ENCODE measurements around the gene SMYD3.
"Not testable (repeated sequence)": the region's sequence is repeated elsewhere in the genome, so short reads cannot be mapped to it uniquely, and the experiment has no call there.

Gene SMYD3

DNA sequence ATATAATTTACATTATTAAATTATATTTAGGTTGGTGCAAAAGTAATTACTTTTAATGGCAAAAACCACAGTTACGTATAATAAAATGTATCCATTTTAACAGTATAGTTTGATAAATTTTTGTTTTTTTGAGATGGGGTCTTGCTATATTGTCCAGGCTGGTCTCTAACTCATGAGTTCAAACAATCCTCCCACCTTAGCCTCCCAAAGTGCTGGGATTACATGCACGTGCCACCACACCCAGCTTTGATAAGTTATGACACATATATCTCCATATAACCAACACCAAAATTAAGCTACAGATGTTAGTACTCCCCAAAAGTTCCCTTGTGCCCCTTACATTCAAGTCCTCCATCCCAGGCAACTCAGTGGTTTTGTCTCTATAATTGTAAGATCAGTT lies 163.1 kb downstream of the SMYD3 start:
- no peak for DNase-seq

DNA sequence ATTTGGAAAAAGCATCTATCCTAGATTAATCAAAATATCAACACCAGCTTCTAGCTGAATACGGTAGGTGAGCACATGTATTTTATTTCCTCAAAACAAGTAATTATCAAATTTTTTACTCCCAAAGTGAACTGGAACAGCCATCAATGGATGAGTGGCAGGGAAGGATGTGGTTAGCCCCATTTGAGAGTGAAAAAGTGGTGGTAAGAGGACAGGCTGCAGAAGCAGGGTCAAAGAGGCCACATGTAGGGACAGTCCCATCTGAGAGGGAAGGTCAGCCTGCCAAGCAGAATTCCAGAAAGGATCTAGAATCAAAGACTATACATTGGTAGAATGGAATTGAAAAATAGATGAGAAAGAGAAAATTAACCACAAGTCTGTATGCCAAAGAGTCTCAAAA lies 163.8 kb downstream of the SMYD3 start:
- DNase-seq: no peak

GRCh38 chr1:246338546-246338945 lies 168.5 kb downstream of the SMYD3 start:
- DNase-seq: no peak

GRCh38 chr1:246338098-246338497 lies 169.0 kb downstream of the SMYD3 start:
- no peak for DNase-seq

DNA sequence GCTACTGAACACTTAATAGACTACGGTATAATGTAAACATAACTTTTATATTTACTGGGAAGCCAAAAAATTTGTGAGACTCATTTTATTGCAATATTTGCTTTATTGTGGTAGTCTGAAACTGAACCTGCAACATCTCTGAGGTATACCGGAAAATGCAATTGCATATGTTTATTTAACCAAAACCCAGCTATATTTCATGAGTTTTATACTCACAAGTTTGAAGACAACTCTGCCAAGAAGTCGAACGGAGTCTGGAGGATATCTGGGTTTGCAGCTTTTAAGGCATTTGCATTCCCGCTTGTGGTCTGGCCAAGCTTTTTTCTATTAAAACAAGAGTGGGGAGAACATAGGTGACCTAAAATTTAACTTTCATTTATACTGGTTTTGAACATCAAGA lies 171.9 kb downstream of the SMYD3 start:
- DNase-seq: no peak

- DNase-seq: no peak
These were observed 173.2 kb downstream of the SMYD3 start for GRCh38 chr1:246333855-246334254.

- DNase-seq: no peak
These were observed 175.0 kb downstream of the SMYD3 start for GRCh38 chr1:246332078-246332477.

- DNase-seq: no peak
These were observed 177.2 kb downstream of the SMYD3 start for GRCh38 chr1:246329900-246330299.

DNA sequence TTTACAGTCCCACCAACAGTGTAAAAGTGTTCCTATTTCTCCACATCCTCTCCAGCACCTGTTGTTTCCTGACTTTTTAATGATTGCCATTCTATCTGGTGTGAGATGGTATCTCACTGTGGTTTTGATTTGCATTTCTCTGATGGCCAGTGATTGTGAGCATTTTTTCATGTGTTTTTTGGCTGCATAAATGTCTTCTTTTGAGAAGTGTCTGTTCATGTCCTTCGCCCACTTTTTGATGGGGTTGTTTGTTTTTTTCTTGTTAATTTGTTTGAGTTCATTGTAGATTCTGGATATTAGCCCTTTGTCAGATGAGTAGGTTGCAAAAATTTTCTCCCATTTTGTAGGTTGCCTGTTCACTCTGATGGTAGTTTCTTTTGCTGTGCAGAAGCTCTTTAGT lies 177.8 kb downstream of the SMYD3 start:
- DNase-seq: not testable (repeated sequence)

GRCh38 chr1:246324711-246325110 lies 182.4 kb downstream of the SMYD3 start:
- no peak for DNase-seq

DNA sequence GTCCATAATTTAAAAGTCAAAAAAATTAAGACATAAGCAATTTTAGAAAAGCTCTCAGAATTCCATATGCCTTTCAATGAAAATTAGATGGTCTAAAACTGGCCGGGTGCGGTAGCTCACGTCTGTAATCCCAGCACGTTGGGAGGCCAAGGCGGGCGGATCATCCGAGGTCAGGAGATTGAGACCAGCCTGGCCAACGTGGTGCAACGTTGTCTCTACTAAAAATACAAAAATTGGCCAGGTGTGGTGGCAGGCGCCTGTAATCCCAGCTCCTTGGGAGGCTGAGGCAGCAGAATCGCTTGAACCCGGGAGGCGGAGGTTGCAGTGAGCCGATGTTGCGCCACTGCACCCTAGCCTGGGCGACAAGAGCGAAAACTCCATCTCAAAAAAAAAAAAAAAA lies 183.0 kb downstream of the SMYD3 start:
- not testable (repeated sequence) for DNase-seq

GRCh38 chr1:246320286-246320685 lies 186.8 kb downstream of the SMYD3 start:
- no peak for DNase-seq

DNA sequence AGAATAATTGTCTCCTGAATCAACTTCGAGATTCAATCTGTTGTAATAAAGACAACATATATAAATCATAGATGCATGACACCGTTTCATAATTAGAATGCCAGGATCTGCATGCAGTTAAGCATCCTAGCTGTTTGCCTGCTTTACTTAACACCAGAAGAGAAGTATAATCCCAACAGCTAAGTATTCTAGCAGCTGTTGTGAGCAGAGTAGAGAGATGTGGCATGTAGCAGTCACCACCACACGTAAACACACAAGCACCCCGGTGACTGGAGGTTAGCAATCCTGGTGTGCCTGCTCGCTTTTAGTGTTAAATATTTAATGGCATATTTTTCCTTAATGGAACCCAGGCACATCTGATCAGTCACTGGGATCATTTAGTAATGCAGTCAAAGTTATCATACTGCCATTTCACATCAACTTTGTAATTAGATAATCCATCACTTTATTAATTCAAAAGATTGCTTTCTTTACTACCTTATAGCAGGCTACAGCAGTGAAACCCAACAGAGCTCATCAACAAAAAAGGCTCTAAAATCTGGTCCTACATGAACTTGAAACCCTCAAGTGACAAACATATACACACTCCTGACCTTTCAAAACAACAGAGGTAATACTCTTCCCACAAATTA lies 187.9 kb downstream of the SMYD3 start:
- no peak for DNase-seq

- DNase-seq: no peak
These were observed 188.5 kb downstream of the SMYD3 start for GRCh38 chr1:246318622-246319021.

DNA sequence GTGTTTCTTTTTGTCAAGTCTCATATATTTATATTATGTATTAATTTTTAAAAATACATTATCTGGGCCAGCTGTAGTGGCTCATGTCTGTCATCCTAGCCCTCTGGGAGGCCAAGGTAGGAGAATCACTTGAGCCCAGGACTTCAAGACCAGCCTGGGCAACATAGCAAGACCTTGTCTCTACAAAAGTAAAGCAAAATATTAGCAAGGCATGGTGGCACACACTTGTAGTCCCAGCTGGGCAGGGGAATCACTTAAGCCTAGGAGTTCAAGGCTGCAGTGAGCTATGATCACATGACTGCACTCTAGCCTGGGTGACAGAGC lies 189.1 kb downstream of the SMYD3 start:
- no peak for DNase-seq

GRCh38 chr1:246317332-246318035 lies 189.6 kb downstream of the SMYD3 start:
- DNase-seq: no peak

GRCh38 chr1:246311461-246311860 lies 195.6 kb downstream of the SMYD3 start:
- DNase-seq: no peak

DNA sequence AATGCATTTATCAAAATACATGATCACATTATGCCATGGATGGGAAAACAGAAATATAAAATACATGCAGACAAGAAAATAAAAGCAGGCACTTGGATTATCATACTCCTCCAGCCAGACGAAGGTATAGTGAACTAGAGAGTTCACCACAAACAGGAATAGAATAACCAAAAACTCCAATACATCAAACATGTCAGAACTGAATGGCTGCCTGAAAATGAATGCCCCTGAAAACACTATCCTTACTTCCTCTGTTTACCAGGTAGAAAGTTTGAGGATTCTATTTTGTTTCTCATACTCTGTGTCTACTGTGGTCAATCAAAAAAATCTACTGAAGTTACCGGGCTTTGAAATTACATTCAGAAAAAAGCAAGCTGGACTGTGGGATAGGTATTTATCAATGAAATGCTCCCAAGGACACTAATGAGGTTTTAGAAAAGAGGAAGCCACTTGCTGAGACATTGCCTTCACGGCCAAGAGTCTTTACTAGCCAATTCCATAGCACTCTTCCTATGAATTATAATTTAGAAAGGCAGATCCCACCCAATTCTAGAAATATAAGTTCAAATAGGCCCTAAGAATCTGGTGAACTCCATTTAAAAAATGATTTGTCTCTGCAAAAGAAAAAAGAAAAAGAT lies 197.7 kb downstream of the SMYD3 start:
- no peak for DNase-seq

GRCh38 chr1:246308533-246309075 lies 198.5 kb downstream of the SMYD3 start:
- no peak for DNase-seq

- DNase-seq: no peak
These were observed 200.6 kb downstream of the SMYD3 start for GRCh38 chr1:246306415-246307037.

- no peak for DNase-seq
These were observed 202.4 kb downstream of the SMYD3 start for GRCh38 chr1:246304484-246305259.

DNA sequence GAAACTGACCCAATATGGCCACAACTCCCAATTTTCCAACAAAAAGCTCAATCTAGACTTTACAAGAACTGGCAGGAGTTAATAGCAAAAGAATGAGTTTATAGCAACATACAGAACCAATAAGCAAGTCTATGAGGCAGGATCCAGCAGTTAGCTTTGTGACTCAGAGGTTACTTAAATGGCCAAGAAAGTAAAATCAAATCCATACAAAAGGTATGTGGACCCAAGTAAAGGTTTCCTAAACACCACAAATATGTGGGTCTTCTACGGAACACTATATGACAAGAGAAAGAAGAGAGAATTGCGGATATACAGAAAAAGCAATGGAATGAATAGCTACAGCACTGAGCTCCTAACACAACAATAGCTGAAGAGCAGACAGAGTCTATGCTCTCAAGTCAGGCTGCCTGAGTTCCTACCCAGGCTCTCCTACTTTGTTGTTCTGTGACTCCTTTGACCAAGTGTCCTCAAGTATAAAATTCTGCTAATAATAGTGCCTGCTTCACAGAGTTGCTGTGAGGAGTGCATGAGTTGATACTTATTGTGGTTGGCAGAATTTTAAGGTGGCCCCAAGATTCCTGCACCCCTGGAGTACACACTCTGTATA lies 204.3 kb downstream of the SMYD3 start:
- DNase-seq: no peak

DNA sequence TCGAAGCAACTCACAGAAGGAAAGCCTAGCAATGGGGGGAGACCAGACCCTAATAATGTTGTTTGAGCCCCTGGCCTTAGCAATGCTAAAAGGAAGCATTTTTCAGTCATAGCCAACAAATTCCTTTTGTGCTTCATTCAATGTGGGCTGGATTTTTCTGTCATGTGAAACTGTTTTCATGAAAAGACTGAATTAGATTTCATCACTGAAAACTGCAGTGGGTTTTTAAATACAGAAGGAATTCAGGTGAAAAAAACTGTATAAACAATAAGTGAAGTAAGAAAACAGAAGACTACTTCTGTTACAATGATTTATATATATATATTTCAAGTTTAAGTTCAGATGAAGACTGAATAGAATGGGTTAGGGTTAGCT lies 204.8 kb downstream of the SMYD3 start:
- DNase-seq: no peak

All from activated CD8-positive, alpha-beta memory T cell treated with anti-CD3 and anti-CD28 coated beads, Interleukin-2, amount 50 U/mL, for 4 hours (primary cell).